Measurements from ENCODE around the gene TMBIM6. TPM values are rescaled to one million over a fixed set of nuclear protein-coding genes. Genes with fewer than 3 reads are reported as not detected.
A peak's percentile ranks its signal among the peaks of the same experiment; 100 is the strongest.
"Not testable (repeated sequence)": the region's sequence is repeated elsewhere in the genome, so short reads cannot be mapped to it uniquely, and the experiment has no call there.

Gene TMBIM6
- polyA plus RNA-seq, 1 donor: 268 TPM

DNA sequence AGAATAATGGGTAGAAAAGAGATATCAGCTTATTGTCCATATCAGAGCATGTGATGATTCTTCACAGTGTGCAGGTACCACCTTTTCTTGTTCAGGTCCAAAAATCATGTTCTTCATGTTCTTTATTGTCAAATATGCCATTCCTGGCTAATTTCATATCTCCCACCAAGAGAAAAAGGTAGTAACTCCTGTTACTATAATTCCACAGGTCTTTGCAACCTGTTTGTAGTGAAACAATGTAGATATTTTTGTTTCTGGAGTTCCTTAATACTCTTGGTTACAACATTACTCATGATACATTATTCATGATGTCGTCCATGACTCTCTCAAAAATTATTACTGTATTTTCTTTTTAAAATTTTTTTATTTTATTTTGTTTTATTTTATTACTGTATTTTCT, 11.3 kb upstream of the TMBIM6 start:
- DNase-seq: no peak

DNA sequence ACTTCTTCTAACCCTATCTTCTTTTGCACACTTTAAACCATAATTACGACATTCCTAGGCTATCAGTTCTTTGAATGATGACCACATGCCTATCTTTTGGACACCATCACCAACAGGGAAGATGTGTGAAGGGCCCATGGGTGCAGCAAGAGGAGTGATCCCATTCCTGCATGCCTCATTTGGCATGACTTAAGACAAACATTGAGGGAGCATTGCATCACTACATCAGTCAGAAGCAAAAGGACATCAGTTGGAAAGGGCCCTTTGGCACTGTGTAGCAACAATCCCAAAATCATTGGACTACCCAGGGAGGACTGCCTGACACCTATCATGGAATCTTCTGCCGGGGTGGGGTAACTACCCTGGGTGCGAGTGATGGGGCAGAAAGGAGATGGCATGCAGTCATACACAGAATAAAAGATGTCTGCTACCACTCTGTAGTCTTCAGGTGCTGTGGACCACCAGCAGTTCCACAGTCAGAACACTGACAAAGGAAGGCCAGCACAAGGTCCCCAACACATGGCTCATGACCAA, 10.7 kb upstream of the TMBIM6 start:
- DNase-seq: no peak

GRCh38 chr12:49733219-49734017, 7.9 kb upstream of the TMBIM6 start:
- no peak for DNase-seq

GRCh38 chr12:49734900-49735299, 6.5 kb upstream of the TMBIM6 start:
- DNase-seq: not testable (repeated sequence)

- DNase-seq: not testable (repeated sequence)
Measured at GRCh38 chr12:49738721-49739120, 2.6 kb upstream of the TMBIM6 start.

DNA sequence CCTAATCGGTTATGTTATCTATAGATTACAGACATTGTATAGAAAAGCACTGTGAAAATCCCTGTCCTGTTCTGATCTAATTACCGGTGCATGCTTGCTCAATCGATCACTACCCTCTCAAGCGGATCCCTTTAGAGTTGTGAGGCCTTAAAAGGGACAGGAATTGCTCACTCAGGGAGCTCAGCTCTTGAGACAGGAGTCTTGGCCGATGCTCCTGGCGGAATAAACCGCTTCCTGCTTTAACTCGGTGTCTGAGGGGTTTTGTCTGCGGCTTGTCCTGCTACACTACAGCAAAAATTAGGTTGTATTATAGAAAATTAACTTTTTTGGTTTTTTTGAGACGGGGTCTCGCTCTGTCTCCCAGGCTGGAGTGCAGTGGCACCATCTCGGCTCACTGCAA, 1.1 kb upstream of the TMBIM6 start:
- DNase-seq: not testable (repeated sequence)

- DNase-seq: peak; percentile 70
Measured at GRCh38 chr12:49741882-49742620, 694 bp downstream of the TMBIM6 start.

GRCh38 chr12:49744363-49744885, 3.1 kb downstream of the TMBIM6 start:
- DNase-seq: no peak

- DNase-seq: no peak
Measured at GRCh38 chr12:49748306-49748705, 6.9 kb downstream of the TMBIM6 start.

DNA sequence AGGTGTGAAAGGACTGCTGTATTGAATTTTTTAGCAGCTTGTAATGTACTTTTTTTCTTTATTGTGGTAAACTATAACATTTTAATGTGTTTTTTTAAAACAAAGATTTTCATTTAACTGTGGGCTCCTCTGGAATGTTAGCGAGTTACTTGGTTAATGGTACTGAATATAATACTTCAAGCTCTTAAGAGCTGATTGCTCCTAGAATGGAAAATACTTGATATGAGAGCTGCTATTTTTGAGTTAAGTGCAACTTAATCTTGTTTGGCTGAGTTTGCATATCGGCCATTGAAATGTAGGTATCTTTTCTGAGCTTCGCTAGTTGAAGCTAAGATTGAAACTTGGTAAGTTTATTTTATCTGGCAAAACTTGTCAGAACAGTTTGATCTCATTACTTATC, 7.4 kb downstream of the TMBIM6 start:
- DNase-seq: no peak

- DNase-seq: no peak
Measured at GRCh38 chr12:49750027-49750995, 9.0 kb downstream of the TMBIM6 start.

- no peak for DNase-seq
Measured at GRCh38 chr12:49750996-49751393, 9.6 kb downstream of the TMBIM6 start.

DNA sequence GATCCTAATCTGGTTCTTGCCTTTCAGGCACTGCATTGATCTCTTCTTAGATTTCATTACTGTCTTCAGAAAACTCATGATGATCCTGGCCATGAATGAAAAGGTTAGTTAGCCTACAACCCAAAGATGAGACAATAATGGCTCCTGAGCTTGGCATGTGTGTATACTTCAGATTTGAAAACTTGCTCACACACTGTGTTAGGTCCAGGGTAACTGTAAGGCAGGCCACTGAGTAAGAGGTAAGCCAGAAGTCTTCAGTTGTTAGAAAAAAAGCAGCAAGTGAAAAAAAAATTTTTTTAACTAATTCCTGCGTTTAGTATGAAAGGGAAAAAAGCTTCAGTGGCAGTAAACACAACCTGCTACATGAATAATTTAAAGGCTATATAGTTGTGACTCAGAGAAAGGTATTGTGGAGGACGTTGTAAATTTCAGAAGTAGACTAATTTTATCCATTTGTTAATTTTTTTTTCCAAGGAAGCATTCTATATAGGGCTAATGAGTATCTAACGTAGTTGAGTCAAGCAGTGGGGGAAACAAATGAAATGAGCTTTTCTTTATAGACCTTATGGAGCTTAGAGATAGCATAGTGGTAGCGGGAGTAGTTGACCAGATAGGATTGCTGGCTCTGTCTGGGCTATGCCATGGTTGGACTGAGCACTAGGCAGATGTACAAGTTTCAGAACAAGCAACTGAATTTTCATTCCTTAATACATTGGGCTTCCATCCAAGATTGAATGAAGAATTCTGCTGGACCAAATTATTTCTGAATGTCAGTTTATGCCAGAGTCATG, 20.5 kb downstream of the TMBIM6 start:
- no peak for DNase-seq

DNA sequence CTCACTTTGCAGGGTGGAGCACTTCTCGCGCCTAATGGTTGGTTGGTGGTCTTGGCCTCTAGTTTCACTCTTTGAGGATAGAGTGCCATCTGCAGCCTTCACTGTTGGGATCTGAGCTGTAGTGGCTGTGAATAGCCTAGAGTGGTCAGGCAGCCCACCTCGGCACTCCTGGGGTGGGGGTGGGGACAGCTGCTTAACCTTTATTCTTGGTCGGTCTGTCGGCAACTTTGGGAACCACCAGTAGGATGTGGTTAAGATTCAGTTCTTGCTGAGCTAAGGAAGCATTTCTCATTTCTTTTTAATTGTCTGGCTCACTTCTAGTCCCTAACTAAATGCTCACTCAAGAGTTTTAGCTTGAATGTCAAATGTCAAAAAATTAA, 21.1 kb downstream of the TMBIM6 start:
- DNase-seq: no peak

DNA sequence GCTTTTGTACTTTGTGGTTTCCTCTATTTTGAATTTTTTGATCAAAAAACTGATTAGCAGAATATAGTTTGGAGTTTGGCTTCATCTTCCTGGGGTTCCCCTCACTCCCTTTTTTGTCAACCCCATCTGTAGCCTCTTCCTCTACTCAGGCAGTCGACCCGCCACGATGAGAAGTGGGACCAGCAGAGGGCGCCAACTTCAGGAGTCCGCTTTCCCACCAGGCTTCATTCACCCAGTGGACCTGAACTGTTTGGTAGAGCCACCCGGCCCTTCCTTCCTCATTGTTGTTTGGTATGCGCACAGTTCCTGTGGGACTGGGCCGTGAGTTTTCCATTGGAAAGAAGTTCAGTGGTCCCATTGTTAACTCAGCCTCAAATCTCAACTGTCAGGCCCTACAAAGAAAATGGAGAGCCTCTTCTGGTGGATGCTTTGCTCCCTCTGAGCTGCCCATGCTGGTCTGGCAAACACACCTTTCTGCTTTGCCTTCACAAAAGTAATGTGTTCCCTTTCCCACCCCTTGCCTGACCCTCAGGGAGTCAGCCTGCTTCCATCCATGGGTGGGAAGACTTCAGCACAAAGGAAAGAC, 21.7 kb downstream of the TMBIM6 start:
- peak; percentile 32 for DNase-seq

- DNase-seq: no peak
Measured at GRCh38 chr12:49764126-49764525, 22.8 kb downstream of the TMBIM6 start.

GRCh38 chr12:49766115-49766455, 24.7 kb downstream of the TMBIM6 start:
- no peak for DNase-seq

DNA sequence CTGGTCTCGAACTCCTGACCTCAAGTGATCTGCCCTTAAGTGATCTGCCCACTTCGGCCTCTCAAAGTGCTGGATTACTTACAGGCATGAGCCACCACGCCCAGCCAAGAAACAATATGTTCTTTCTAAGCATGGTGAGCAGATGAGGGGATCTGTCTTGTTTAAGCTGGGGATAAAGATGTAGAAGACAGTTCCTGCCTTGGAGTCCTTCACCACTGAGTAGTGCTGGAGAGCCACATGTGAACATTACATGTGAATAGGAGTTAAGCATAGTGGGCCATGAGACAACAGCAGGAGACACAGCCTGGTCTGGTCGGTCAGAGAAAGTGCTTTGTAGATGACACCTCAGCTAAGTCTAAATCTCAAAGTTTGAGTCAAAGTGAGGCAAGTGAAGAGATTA, 26.0 kb downstream of the TMBIM6 start:
- no peak for DNase-seq

GRCh38 chr12:49773102-49773501, 31.7 kb downstream of the TMBIM6 start:
- not testable (repeated sequence) for DNase-seq

GRCh38 chr12:49776413-49776812, 35.1 kb downstream of the TMBIM6 start:
- peak; percentile 65 for DNase-seq

DNA sequence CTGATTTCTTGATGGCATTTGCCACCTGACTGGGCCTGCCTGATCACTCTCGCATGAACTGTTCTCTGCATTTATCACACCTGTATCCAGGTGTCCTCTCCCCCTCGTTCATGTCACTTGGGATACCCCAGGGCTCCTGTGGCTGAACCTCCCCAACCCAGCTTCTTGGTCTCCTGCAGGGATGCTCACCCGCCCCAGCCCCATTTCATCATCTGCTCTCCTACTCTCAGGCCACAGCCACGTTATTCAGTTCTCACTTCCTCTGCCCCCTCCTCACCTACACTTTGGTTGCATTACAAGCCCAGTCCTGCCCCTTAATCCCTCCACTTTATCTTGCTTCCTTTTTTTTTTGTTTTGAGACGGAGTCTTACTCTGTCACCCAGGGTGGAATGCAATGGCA, 35.5 kb downstream of the TMBIM6 start:
- no peak for DNase-seq
